GM03348 (cell line): ENCODE data around the gene RASGRF2.

ENCODE experiments used
- DNase-seq: peaks from one replicate; pipeline ENCODE4 v3.0.0; 2012; ENCODE audit warnings: low spot score

The RASGRF2 gene

DNA sequence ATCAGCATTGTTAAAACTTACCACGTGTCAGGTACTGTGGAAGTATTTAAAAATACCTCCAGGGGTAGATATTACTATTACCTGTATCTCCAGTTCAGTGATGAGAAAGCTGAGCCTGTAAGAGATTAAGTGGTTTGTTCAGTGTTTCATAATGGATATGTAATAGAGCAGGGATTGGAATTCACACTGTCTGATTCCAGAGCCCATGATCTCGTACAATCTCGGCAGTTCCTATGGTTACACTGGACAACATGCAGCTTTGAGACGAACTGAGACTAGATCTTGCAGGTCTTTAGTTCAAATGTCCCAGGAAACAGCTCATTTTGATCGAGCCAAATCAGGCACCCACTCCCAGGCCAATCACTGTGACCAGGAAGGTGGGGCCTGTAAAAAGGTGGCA is 8.8 kb upstream of the RASGRF2 start:
- no peak for DNase-seq

- DNase-seq = no peak
These were observed 6.6 kb upstream of the RASGRF2 start for GRCh38 chr5:80953587-80953986.

GRCh38 chr5:80955082-80955590 is 5.0 kb upstream of the RASGRF2 start:
- DNase-seq = no peak

DNA sequence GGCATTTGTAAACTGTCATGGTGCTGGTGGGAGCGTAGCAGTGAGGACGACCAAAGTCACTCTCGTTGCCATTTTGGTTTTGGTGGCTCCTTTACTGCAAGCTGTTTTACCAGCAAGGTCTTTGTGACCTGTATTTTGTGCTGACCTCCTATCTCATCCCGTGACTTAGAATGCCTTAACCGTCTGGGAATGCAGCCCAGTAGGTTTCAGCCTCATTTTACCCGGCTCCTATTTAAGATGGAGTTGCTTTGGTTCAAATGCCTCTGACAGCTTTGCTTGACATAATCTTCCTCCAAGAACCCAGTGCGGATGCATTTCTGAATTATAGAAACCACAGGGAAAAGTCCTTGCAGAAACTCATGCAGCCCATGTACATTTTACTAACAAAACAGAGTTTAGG is 3.9 kb upstream of the RASGRF2 start:
- no peak for DNase-seq

- no peak for DNase-seq
These were observed 3.0 kb upstream of the RASGRF2 start for GRCh38 chr5:80957031-80957761.

- DNase-seq = no peak
These were observed 1.5 kb upstream of the RASGRF2 start for GRCh38 chr5:80958616-80959015.

DNA sequence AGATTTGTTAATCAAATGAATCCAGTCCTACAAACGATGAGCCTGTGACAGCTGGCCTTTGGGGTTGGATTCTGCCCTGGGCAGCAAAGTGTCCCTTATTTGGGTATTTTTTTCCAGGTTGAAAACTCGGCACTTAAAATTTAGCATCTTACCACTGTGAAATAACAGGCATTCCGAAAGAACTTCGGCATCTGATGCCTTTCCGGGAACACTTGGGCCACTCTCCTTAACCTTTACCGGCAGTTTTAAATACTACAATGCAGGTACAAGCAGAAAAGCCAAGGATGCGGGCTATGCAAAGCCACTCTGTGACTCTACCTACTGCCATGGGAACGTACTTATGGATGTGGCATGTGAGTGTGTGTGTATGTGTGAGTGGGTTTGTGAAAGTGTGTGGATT is 1.0 kb upstream of the RASGRF2 start:
- DNase-seq = no peak

- peak; percentile 19 for DNase-seq
These were observed 590 bp downstream of the RASGRF2 start for GRCh38 chr5:80960531-80961375.

DNA sequence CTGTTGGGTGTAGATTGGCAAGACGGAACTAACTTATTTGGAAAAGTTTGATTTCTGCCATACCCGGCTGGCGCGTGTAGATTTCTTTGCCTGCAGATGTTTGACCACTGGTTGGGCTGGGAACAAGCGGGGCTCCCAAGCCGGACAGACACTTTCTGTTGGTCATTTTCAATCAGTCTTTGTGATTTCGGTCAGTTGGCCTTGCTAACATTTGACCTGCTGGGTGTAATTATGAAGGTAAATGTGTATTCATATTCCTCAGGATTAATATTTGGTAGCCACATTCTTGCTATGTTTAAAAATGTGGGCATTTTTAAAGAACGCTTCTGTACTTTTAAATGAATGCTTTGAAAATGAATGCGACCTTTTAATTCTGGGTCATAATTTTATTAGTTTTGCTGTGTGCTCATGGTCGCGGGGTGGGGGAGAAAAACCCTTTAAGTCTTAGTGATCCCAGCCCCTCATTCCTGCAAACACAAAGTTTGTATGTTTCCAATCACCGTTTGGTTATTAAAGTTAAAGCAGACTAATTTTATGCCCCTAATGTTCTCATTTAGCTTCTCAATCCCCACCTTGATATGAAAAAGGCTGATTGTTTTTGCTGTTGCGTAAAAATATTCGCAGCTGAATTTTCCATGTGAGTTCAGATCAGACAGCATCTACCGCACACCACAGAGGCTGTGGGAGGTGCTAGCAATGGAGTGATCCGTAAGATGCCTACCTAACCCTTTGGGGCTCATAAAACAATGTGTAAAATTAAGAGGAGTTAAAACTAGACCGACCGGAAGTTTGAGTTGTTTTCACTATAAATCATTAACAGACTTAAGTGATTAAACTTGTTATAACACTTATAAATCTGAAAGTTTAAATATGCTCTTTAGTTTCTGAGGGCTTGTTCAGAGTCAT is 1.5 kb downstream of the RASGRF2 start:
- no peak for DNase-seq

DNA sequence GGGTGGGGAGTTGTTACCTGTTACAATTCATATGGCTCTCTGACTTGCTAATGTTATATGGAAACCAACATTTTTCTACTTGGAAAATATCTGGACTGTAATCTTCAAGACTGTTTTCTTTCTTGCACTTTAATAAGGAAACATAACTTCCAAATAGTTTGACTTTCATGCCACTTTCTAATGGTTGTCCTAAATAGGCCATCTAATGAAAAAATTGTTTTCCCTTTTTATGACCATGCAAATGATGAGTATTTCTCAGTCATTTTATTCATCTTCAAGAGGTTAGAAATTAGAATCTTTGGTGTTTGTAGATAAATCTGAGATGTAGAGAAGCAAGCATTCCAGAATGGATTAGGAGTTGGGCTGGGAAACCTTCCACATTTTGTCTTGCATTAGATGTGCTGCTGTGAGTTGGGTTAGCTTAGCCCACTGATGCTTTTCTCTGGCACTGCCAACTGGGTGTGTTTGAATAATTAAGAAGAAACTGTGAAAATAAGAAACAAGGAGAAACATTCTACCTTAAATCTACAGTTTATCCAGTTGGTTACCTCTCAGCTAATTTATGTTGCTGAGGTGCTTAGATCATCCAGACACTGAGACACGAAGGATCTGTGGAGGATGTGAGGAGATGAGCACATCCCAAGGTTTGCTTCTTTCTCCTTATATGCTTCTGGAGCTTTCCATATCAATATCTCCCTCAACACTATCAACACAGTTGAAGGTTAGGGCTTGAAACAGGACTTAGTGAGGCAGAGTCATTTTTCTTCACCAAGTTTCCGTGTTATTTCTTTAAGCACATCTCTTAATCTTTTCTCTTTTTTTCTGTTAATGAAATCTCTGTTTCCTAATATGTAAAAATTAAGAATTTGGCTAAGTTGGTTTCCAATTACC is 2.7 kb downstream of the RASGRF2 start:
- DNase-seq = no peak

- no peak for DNase-seq
These were observed 3.3 kb downstream of the RASGRF2 start for GRCh38 chr5:80963521-80963895.

DNA sequence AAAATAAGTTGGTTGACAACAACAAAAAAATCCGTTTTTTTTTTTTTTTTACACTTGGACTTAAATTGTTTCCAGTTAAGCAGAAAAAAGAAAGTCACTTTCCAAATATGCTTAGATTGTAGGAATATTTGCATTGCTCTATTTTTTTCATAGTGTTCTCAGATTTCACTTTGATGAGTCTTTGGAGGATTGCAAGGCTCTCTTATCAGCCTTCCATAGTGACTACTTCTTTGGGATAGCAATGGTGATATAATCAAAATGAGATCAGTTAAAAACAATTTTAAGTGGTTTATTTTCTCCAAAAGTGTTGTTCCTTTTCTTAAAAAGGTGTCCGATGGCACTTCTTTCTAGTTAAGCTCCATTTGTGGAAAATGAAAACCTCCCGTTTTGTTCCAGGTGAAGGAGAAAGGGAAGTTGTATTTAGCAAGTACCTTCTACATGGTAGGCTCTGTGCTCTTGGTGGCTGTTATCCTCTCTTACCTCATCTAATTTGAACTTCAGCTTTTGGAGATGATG is 3.9 kb downstream of the RASGRF2 start:
- no peak for DNase-seq

DNA sequence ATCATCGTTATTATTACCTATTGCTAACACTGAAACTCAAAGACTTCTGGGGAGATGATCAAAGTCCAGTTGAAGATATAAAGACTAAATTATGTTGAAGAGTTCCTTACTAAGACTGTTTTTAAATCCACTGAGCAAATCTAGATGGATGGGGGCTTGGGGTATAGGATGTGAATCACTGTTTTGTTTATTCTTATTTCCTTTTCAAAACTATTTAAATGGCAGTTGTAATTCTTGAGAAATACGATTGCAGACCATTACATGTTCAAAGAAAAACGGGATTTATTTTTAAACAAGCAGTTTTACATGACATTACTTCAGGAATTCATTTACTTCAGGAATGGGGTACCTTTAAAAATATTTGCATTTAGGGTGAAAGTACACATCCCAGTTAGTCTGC is 4.3 kb downstream of the RASGRF2 start:
- DNase-seq = no peak

DNA sequence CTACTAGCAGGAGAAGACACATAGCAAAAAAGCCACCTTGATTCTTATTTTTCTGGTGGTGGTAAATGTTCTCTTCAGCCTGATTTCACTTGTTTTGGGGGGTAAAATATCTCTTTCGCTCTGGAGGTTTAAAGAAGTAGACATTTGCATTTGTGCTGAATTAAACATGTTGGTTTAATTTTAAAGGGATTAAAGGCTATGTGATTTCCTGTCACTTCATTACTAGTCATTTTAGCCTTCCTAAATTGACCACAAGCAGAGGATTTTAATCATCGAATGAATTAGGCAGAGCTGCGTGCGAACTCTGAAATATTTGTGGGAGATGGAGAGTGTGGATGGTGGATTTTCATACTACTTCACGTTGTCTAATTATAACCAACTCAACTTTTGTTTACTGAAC is 4.8 kb downstream of the RASGRF2 start:
- DNase-seq = no peak

DNA sequence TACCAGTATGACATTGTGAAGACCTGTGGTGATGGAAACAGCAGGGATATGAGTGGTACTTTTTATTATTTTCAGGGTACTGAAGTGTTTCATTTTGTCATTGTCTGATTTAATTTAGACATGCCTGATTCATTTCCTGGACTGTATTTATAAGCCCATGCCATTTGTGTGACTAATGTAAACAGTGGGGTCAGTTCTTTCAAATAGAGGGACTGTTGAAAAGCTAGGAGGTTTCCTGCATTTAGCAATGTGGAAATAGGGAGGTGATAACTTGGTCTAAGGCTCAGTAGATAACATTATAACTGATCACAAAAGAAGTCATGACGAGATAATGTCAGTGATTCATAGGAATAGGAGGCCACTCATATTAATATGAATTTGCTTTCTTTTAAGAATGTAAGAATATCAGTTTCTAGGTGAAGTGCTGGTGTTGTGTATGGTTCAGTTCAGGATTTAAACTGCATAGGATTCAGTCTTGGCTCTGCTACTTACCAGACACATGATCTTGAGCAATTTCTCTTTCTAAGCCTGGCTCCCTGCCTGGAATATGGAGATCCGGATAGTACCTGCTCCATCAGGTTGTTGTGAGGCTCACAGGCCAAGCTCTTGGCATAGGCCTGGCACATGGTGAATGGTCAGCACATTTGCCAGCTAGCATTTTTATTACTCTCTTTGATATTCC is 7.5 kb downstream of the RASGRF2 start:
- peak; percentile 22 for DNase-seq

DNA sequence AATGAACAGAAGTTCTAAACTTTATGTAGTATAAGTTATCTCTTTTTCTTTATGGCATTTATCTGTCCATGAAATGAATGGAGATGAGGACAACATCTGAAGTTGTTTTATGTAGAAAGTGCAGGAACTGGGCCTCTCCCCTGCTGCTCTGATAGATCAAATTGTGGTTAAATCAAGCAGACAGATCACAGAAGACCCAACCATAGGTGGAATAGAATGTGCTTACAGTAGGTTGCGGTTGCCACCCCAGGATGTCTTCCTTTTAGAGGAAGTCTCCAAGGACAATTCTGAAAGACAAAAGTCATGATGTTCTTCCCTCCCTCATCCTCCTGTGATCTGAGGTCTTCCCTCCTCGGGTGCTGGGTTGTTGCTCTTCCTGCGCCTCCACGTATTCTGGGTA is 12.9 kb downstream of the RASGRF2 start:
- no peak for DNase-seq

- DNase-seq = no peak
These were observed 14.9 kb downstream of the RASGRF2 start for GRCh38 chr5:80975065-80975464.

GRCh38 chr5:80976985-80977384 is 16.8 kb downstream of the RASGRF2 start:
- DNase-seq = no peak

DNA sequence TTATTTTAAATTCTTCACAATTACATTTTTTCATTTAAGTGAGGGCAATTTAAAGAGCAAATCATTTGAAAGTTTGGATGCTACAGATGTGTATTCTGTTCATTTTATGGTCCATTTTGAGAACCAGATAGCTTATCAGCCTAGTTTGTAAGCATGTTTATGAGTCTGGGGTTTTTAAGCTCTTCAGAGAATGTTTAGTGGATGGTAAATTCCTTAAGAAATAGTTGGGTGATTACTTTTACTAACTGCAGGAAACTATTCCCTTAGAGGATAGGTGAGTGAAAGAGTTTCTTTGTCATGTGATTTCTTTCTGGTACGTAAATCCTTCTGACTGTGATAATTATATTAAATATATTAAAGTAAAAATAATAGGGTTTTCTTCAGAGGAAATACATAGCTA is 17.6 kb downstream of the RASGRF2 start:
- no peak for DNase-seq

GRCh38 chr5:80978772-80979317 is 18.7 kb downstream of the RASGRF2 start:
- no peak for DNase-seq
